ENCODE measurements around the gene C11orf21. TPM values are rescaled to one million over a fixed set of nuclear protein-coding genes. Genes with fewer than 3 reads are reported as not detected.

Gene C11orf21
- total RNA-seq (2021; fragmentation: NEBNext Ultra II Directional; extraction: Animal tissue kit (Norgen Biotek cat#: 25700)) (not detected in 2 replicates), polyA plus RNA-seq (2011; rRNA removed) (not detected in 2 replicates), polyA minus RNA-seq (2011; rRNA and poly(A)+ RNA removed) (not detected in 2 replicates)
- polyA plus RNA-seq (2011; cell fraction: cytosol; rRNA removed) = not detected
- not detected for polyA plus RNA-seq (2011; cell fraction: nucleus; rRNA removed)
- not detected in 4 replicates for polyA plus RNA-seq (2012, experiment 1 of 2)
- not detected for polyA plus RNA-seq (2012, experiment 2 of 2)
- polyA plus RNA-seq (2013, experiment 1 of 2) = not detected
- polyA plus RNA-seq (2013, experiment 2 of 2) = not detected
- not detected for polyA minus RNA-seq (2011; cell fraction: cytosol; rRNA and poly(A)+ RNA removed)
- not detected for polyA minus RNA-seq (2011; cell fraction: nucleus; rRNA and poly(A)+ RNA removed)
- long read RNA-seq, experiment 1 = 0 reads
- long read RNA-seq, experiment 2 = 0 reads

- Histone ChIP-seq H3K4me1 (replicated peaks in 1 of 4; ENCODE audit: control insufficient read depth in 3 of 4, insufficient read depth in 4 of 4, low read length in 3 of 4) (peaks cover 0 to 3% (median 0%) of the 10 kb centered on the region in 4 experiments; a peak in 1 of 7 replicates), H2BK120ac (replicated peaks; ENCODE audit: low read depth, low read length) (no peak within 1 kb of the TSS), H2AFZ (ENCODE audit: low read length) (no peak within 1 kb of the TSS), H3K9ac (replicated peaks in 1 of 4; ENCODE audit: extremely low read depth in 1 of 4, low read depth in 3 of 4, low read length in 3 of 4) (no peak within 1 kb of the TSS; a peak in 1 of 7 replicates), H3K79me1 (ENCODE audit: low read depth, low read length) (no peaks in the 10 kb centered on the region), H4K20me1 (replicated peaks in 1 of 2; ENCODE audit: control insufficient read depth in 1 of 2, insufficient read depth in 2 of 2, low read length in 2 of 2) (peaks cover 0 to 3% of the 10 kb centered on the region in 2 experiments), H3K36me3 (ENCODE audit: control insufficient read depth in 2 of 4, insufficient read depth in 4 of 4, low read length in 3 of 4) (no peaks in the 10 kb centered on the region), H3K56ac (replicated peaks; ENCODE audit: insufficient read length, low read depth, low read length) (no peak within 1 kb of the TSS), H3K23me2 (ENCODE audit: low read depth, low read length) (no peaks in the 10 kb centered on the region), H4K91ac (replicated peaks; ENCODE audit: insufficient read length, low read length) (no peak within 1 kb of the TSS), H3K18ac (ENCODE audit: extremely low read depth, low read length) (no peak within 1 kb of the TSS), H4K5ac (ENCODE audit: insufficient read length, low read depth, low read length) (no peak within 1 kb of the TSS), H3K4me2 (ENCODE audit: insufficient read depth in 1 of 2, low read depth in 2 of 2, low read length in 2 of 2) (no peak within 1 kb of the TSS), H4K8ac (ENCODE audit: extremely low read depth, insufficient read depth, low read length) (peak within 1 kb of the TSS; percentile 41; the same call in 1 of the 2 replicates), H3K4me3 (ENCODE audit: extremely low read depth in 1 of 4, insufficient read depth in 2 of 4, low read depth in 3 of 4, low read length in 4 of 4) (no peak within 1 kb of the TSS), H2BK15ac (ENCODE audit: low read length) (no peak within 1 kb of the TSS), H3K4ac (replicated peaks; ENCODE audit: insufficient read length, low read depth, low read length) (no peak within 1 kb of the TSS), H3K27me3 (replicated peaks in 1 of 4; ENCODE audit: control insufficient read depth in 3 of 4, extremely low read depth in 1 of 4, insufficient read depth in 3 of 4, low read length in 3 of 4) (peaks cover 0 to 2% (median 0%) of the 10 kb centered on the region in 4 experiments; a peak in 1 of 7 replicates), H3K9me3 (ENCODE audit: insufficient read depth in 2 of 2, low read depth in 1 of 2, low read length in 1 of 2) (no peaks in the 10 kb centered on the region), H2AK5ac (ENCODE audit: low read depth, low read length) (no peak within 1 kb of the TSS), H3K79me2 (ENCODE audit: control insufficient read depth in 1 of 2, insufficient read depth in 2 of 2, low read length in 2 of 2) (no peaks in the 10 kb centered on the region), H2BK12ac (ENCODE audit: low read depth, low read length) (no peak within 1 kb of the TSS), H2BK20ac (ENCODE audit: low read length) (no peak within 1 kb of the TSS), H2BK5ac (ENCODE audit: low read depth, low read length) (no peak within 1 kb of the TSS), H3K14ac (ENCODE audit: insufficient read length) (no peak within 1 kb of the TSS), H3K27ac (ENCODE audit: low read depth, low read length) (no peak within 1 kb of the TSS), H3K23ac (ENCODE audit: insufficient read length) (no peak within 1 kb of the TSS)
- POLR2A ChIA-PET (ENCODE audit: partially characterized antibody) = no interaction called here
- FAIRE-seq (no peak), DNase-seq (ENCODE audit: low read depth in 1 of 2, low spot score in 2 of 2) (no peak)
- CTCF ChIA-PET (ENCODE audit: partially characterized antibody) = interaction anchor here (1.0 to 14.9 kb wide), 13 partner anchors 8 to 148 kb away, joined by 3 to 333 read pairs (median 9); no protein-coding TSS in a partner anchor
- TF ChIP-seq, protein P1, sequence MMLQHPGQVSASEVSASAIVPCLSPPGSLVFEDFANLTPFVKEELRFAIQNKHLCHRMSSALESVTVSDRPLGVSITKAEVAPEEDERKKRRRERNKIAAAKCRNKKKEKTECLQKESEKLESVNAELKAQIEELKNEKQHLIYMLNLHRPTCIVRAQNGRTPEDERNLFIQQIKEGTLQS (IDR thresholded peaks at IDR 0.05; ENCODE audit: insufficient read depth, low read depth, low read length) = no peak
- TF ChIP-seq KDM1A (IDR thresholded peaks at IDR 0.05; ENCODE audit: borderline replicate concordance, low read length) (no peak), E2F6 (IDR thresholded peaks at IDR 0.05) (no peak), EP300 (IDR thresholded peaks at IDR 0.05; ENCODE audit: borderline replicate concordance in 1 of 2, low read depth in 2 of 2, low read length in 2 of 2) (no peak)
- 80% methylated on average over 12 of the region's 16 CpGs; no CpG with 5 or more reads in 1 of the 2 experiments for WGBS, 2 experiments (ENCODE audit: extremely low coverage in 1 of 2, insufficient coverage in 1 of 2, insufficient read length in 1 of 2, insufficient replicate concordance in 2 of 2, low coverage in 1 of 2, low lambda C conversion rate in 2 of 2, missing lambda C conversion rate in 1 of 2)
These were observed at the start of gene C11orf21, which contains the start of gene TSPAN32 for GRCh38 chr11:2301631-2302305. TSS of gene C11orf21 (minus strand) at chr11:2301918. CDS start at chr11:2301808, 110 bp downstream. TSS of gene TSPAN32 (plus strand) at chr11:2302013. CDS start at chr11:2302150, 137 bp downstream.

All from H1 (cell line).